IPS-20b (cell line): ENCODE data around the gene MRPL48.
"Not testable (repeated sequence)": the region's sequence is repeated elsewhere in the genome, so short reads cannot be mapped to it uniquely, and the experiment has no call there.

ENCODE experiments used
- H3K27ac ChIP-seq: one replicate; pipeline ENCODE4 v1.5.1; 2013; ENCODE audit warnings: low read length
- H3K27me3 ChIP-seq: 2 replicates; pipeline ENCODE4 v1.6.1; 2013; ENCODE audit warnings: mild to moderate bottlenecking, low read length, inconsistent platforms; ENCODE audit not compliant: insufficient read depth
- H3K36me3 ChIP-seq: 2 replicates; pipeline ENCODE4 v1.6.1; 2013; ENCODE audit warnings: low read depth, mild to moderate bottlenecking, inconsistent platforms, low read length, moderate library complexity; ENCODE audit not compliant: insufficient read depth
- H3K4me1 ChIP-seq: 2 replicates; pipeline ENCODE4 v1.6.1; 2013; ENCODE audit warnings: mild to moderate bottlenecking, control low read depth, inconsistent platforms, low read length, moderate library complexity; ENCODE audit not compliant: insufficient read depth
- H3K4me3 ChIP-seq: 2 replicates; pipeline ENCODE4 v1.5.1; 2013; ENCODE audit warnings: mild to moderate bottlenecking, low read length, inconsistent platforms
- H3K9ac ChIP-seq: 2 replicates; pipeline ENCODE4 v1.6.1; 2013; ENCODE audit warnings: low read depth, mild to moderate bottlenecking, inconsistent platforms, low read length, moderate library complexity
- H3K9me3 ChIP-seq: 2 replicates; pipeline ENCODE4 v1.6.1; 2013; ENCODE audit warnings: mild to moderate bottlenecking, low read depth, low read length, inconsistent platforms; ENCODE audit not compliant: insufficient read depth

The MRPL48 gene

GRCh38 chr11:73757598-73757997, 30.1 kb upstream of the MRPL48 start:
- Histone ChIP-seq H3K4me3 (peak overlapping the region; percentile 77), H3K27me3 (no peaks in the 10 kb centered on the region), H3K9me3 (no peaks in the 10 kb centered on the region), H3K9ac (peak overlapping the region; percentile 15; the same call in 1 of the 2 replicates), H3K4me1 (peaks cover 19% of the 10 kb centered on the region), H3K36me3 (no peaks in the 10 kb centered on the region), H3K27ac (no peak overlapping the region)

- peak overlapping the region; percentile 82; the same call in 1 of the 2 replicates for H3K9ac ChIP-seq
- H3K27me3 ChIP-seq = no peaks in the 10 kb centered on the region
- peak overlapping the region; percentile 77 for H3K4me3 ChIP-seq
- H3K36me3 ChIP-seq = no peaks in the 10 kb centered on the region
- H3K4me1 ChIP-seq = peaks cover 19% of the 10 kb centered on the region
- no peak overlapping the region for H3K27ac ChIP-seq
- H3K9me3 ChIP-seq = no peaks in the 10 kb centered on the region
Observed at GRCh38 chr11:73758451-73758850, 29.2 kb upstream of the MRPL48 start.

- Histone ChIP-seq H3K27ac (no peak overlapping the region), H3K4me1 (peaks cover 19% of the 10 kb centered on the region), H3K9ac (peak overlapping the region; percentile 82; the same call in 1 of the 2 replicates), H3K36me3 (no peaks in the 10 kb centered on the region), H3K4me3 (peak overlapping the region; percentile 77), H3K27me3 (no peaks in the 10 kb centered on the region), H3K9me3 (no peaks in the 10 kb centered on the region)
Observed at GRCh38 chr11:73759610-73760134, 28.0 kb upstream of the MRPL48 start.

GRCh38 chr11:73760135-73760678, 27.5 kb upstream of the MRPL48 start:
- Histone ChIP-seq H3K27me3 (no peaks in the 10 kb centered on the region), H3K4me1 (peaks cover 19% of the 10 kb centered on the region), H3K4me3 (peak overlapping the region; percentile 77), H3K36me3 (no peaks in the 10 kb centered on the region), H3K9ac (peak overlapping the region; percentile 82; the same call in 1 of the 2 replicates), H3K9me3 (no peaks in the 10 kb centered on the region), H3K27ac (peak overlapping the region; percentile 43)

DNA sequence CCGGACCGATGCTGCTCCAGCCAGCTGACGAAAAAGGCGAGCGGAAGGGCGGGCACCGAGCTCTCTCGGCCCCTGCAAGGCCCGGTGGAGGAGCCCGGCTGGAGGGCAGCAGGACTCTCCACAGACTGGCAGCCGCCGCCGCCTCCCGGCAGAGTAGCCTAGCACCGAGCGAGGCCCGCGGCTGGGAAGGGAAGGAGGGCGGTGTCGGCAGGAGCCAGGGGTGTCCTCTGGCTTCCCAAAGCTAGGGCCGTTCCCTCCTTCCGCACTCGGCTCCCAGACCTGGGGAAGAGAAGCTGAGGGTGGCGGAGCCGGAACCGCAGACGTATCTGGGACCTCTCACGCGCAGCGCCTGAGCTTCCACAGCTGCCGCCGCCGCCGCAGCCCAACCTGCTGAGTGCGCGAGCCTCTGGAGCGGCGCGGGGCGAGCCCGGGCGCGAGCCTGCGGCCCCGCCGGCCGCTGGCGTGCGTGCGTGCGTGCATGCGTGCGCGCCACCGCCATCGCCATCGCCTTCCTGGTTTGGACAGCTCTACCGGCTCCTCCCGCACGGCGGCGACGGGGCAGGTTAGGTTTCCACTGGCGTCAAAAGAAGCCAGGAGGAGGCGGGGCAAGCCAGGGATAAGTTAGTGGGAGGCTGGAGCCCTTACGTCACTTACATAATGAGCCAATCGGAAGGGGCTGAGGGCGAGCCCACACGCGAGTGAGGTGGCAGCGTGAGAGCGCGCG, 26.8 kb upstream of the MRPL48 start, which contains the start of gene RAB6A:
RAB6A (minus strand) TSS at position 396 of the 724 bp plus-strand sequence. CDS start 439 bp downstream, outside the sequence.
- peak within 1 kb of the TSS; percentile 82; the same call in 1 of the 2 replicates for H3K9ac ChIP-seq
- H3K4me1 ChIP-seq = peaks cover 19% of the 10 kb centered on the region
- no peaks in the 10 kb centered on the region for H3K9me3 ChIP-seq
- H3K36me3 ChIP-seq = no peaks in the 10 kb centered on the region
- H3K27ac ChIP-seq = peak within 1 kb of the TSS; percentile 43
- peak within 1 kb of the TSS; percentile 77 for H3K4me3 ChIP-seq
- H3K27me3 ChIP-seq = no peaks in the 10 kb centered on the region

DNA sequence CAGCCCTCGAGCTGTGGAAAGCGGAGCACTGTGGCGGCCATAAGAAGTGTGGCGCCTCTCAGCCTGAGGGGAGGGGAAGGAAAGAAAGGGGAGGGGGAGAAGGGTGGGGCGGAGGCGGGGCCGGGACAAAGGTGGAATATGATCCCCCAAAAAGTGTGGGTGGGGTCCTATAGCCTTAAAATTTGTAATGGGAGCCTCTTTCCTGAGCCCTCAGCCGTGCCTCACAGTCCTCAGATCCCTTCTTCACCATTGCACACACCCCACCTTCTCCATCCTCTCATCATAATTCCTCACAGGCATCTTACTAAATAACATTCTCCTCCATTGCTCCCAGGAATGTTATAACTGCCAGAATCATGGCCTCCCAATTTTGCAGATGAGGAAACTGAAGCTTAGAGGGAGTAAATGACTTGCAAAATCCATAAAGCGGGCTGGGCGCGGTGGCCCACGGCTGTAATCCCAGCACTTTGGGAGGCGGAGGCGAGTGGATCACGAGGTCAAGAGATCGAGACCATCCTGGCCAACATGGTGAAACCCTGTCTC, 26.2 kb upstream of the MRPL48 start:
- peak overlapping the region; percentile 49; the same call in 1 of the 2 replicates for H3K9ac ChIP-seq
- no peaks in the 10 kb centered on the region for H3K27me3 ChIP-seq
- H3K9me3 ChIP-seq = no peaks in the 10 kb centered on the region
- peak overlapping the region; percentile 77 for H3K4me3 ChIP-seq
- H3K4me1 ChIP-seq = peaks cover 19% of the 10 kb centered on the region
- H3K36me3 ChIP-seq = no peaks in the 10 kb centered on the region
- H3K27ac ChIP-seq = no peak overlapping the region

GRCh38 chr11:73762732-73763131, 24.9 kb upstream of the MRPL48 start:
- peaks cover 14% of the 10 kb centered on the region for H3K4me1 ChIP-seq
- no peaks in the 10 kb centered on the region for H3K36me3 ChIP-seq
- no peaks in the 10 kb centered on the region for H3K9me3 ChIP-seq
- no peak overlapping the region for H3K9ac ChIP-seq
- no peak overlapping the region for H3K4me3 ChIP-seq
- no peak overlapping the region for H3K27ac ChIP-seq
- H3K27me3 ChIP-seq = no peaks in the 10 kb centered on the region

DNA sequence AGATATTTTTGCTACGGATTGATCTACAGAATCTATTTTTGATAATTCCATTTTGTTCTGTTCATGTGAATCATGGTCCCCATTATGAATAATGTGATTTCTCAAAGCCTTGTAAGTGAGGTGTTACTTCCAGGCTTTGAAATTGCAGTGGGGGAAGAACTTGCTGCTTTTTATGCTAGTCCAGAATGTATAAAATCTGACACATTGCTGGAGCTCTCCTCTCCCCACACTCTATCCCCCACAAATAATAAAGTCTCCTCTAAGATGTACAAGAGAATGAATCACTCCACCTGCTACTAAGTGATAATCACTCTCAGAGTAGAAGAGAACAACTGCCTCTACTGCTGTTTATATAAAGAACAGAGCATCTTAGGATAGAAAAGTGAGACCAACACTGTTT, 20.9 kb upstream of the MRPL48 start:
- Histone ChIP-seq H3K36me3 (no peaks in the 10 kb centered on the region), H3K4me1 (no peaks in the 10 kb centered on the region), H3K9ac (no peak overlapping the region), H3K27me3 (no peaks in the 10 kb centered on the region), H3K4me3 (no peak overlapping the region), H3K27ac (no peak overlapping the region), H3K9me3 (no peaks in the 10 kb centered on the region)

GRCh38 chr11:73770811-73771210, 16.9 kb upstream of the MRPL48 start:
- not testable (repeated sequence) for H3K36me3 ChIP-seq, H3K4me1 ChIP-seq, H3K9ac ChIP-seq, H3K27me3 ChIP-seq, H3K27ac ChIP-seq, H3K9me3 ChIP-seq, H3K4me3 ChIP-seq

GRCh38 chr11:73779084-73779902, 8.4 kb upstream of the MRPL48 start:
- H3K9me3 ChIP-seq = no peaks in the 10 kb centered on the region
- H3K4me1 ChIP-seq = peaks cover 5% of the 10 kb centered on the region; the same call in 1 of the 2 replicates
- H3K27ac ChIP-seq = peak overlapping the region; percentile 9
- peak overlapping the region; percentile 83 for H3K9ac ChIP-seq
- H3K27me3 ChIP-seq = no peaks in the 10 kb centered on the region
- no peaks in the 10 kb centered on the region for H3K36me3 ChIP-seq
- peak overlapping the region; percentile 72 for H3K4me3 ChIP-seq

GRCh38 chr11:73781303-73781702, 6.4 kb upstream of the MRPL48 start:
- no peaks in the 10 kb centered on the region for H3K9me3 ChIP-seq
- H3K27me3 ChIP-seq = no peaks in the 10 kb centered on the region
- H3K4me3 ChIP-seq = no peak overlapping the region
- no peaks in the 10 kb centered on the region for H3K36me3 ChIP-seq
- no peak overlapping the region for H3K27ac ChIP-seq
- H3K4me1 ChIP-seq = peaks cover 6% of the 10 kb centered on the region; the same call in 1 of the 2 replicates
- no peak overlapping the region for H3K9ac ChIP-seq
